Measurements from ENCODE around the gene MOV10.
A peak's percentile ranks its signal among the peaks of the same experiment; 100 is the strongest.
"Not testable (repeated sequence)": the region's sequence is repeated elsewhere in the genome, so short reads cannot be mapped to it uniquely, and the experiment has no call there.

The MOV10 gene

DNA sequence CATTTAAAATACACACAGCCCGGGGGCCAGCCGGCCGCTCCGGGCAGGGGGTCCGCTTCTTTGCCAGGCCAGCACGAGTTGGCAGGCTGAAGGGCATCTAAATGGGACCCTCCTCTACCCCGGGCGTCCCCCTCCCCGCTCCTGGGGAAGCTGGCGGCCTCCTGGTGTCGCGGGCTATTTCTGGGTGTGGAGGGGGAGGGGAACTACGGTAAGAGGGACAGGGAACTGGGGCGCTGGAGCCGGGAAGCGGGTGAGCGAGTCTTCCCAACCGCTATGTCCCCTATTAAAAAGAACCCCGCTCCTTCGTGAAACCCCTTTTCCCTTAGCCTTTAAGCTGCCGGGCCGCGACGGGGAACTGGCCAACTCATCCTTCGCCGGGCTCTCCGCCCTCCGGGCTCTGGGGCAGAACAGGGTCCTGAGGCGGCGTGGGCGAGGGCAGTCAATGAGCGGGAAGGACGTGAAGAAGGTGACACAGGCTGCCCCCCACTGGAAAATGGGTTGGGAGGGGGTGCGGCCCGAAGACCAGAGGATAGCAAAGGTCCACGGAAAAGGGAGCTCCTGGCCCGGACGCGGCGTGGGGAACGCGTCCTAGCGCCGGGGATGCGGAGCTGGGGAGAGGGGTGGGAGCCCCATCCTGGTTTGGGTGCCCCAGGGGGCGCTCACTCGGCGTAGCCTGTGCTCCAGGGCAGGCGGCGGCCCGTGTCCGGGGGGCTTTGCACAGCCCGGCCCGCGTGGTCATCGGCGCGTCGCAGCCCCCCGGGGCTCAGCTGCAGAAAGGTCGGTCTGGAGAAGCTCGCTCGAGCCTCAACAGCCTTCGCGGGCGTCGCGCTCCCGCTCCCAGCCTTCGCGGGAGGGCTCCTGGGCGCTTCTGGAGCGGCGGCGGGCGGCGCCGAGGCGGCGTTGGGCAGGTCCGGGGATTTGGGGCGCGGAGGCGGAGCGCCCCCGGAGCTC, 40.1 kb downstream of the MOV10 start:
- DNase-seq: no peak

DNA sequence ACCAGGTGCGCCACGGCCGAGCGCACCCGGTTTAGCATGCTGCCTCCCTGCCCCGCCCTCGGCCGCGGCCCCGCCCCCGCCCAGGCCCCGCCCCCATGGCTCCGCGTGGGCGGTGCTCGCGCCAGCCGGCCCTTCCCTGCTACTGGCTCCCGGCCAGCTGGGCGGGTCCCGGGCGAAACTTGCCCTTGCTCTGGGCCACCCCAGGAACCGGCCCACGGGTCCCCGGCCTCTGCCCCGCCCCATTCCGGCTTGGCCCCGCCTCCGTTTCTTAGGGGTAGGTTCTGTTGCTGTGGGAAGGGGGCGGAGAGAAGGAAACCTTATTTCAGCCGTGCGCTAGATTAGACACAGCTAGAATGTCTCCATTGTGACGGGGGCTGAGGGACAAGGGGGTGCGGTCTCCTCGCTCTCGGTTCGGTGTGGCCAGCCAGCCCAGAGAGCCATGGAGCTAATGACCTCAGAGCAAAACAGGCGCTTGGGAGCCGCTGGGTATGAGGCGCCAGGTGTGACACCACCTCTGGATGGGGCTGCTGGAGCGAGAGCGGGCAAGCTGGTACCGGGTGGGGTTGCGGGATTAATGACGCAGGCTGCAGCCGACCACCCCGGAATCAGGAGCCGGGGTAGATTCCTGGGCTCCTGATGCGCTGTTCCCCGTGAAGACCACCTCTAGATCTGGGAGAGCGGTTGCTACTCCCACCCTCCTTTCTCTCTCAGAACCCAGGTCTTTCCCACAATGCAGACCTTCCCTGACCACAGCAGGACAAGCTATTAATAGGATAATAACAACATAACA, 41.0 kb downstream of the MOV10 start, which contains the start of gene PPM1J:
PPM1J (minus strand) TSS at position 69 of the 790 bp plus-strand sequence; CDS start at position 38, 31 bp downstream.
- DNase-seq: peak; percentile 30

DNA sequence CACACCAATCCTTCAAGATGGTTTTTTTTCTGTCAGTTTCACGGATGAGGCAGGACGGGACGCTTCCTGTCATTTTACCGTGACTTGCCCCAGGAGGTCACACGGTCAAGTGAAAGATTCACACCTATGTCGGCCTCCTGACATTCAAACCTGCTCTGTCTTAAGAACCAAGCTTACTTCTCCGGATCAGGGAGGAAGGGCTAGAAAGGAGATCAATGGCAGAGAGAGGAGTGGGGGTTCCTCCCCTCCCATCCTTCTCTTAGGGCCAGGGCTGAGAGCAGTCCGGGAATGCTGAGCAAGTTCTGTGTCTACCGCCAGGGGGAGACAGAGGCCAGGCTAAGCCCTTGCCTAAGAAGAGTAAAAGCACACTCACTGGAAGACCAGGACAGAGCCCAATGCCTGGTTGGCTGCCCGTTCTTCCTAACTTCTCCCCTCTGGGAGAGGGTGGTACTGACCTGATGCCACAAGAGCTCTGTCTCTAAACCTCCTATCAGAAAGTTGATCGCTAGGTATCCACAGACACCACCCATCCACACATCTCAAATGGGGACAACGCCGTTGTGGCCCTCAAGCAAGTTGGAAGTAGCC, 41.8 kb downstream of the MOV10 start:
- DNase-seq: peak; percentile 38

DNA sequence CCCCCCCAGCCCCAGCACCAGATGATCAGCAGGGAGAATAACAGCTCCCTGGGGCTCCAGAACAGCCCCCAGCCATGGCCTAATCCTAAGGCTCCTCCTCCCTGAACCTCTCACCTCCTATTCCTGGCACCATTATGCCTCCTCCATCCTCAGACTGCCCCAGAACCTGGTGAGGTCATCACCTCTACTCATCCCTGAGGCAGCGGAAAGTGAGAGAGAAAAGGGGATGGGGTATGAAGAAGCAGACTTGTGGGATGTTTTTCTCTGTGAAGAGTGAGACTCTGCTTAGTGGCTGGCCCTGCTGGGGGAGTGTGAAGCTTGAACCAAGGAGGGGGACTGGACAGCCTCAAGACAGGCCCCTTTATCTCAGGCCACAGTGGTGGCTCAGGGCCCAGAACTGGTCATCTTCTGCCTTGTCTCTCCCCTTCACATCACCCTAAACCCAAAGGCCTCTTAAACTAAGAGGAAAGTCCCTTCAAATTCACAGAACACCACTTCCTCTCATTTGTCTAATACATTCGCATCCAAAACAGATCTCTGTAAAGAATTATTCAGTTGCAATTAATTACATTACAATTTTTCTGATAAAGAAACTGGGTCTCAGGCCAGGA, 42.9 kb downstream of the MOV10 start:
- no peak for DNase-seq

DNA sequence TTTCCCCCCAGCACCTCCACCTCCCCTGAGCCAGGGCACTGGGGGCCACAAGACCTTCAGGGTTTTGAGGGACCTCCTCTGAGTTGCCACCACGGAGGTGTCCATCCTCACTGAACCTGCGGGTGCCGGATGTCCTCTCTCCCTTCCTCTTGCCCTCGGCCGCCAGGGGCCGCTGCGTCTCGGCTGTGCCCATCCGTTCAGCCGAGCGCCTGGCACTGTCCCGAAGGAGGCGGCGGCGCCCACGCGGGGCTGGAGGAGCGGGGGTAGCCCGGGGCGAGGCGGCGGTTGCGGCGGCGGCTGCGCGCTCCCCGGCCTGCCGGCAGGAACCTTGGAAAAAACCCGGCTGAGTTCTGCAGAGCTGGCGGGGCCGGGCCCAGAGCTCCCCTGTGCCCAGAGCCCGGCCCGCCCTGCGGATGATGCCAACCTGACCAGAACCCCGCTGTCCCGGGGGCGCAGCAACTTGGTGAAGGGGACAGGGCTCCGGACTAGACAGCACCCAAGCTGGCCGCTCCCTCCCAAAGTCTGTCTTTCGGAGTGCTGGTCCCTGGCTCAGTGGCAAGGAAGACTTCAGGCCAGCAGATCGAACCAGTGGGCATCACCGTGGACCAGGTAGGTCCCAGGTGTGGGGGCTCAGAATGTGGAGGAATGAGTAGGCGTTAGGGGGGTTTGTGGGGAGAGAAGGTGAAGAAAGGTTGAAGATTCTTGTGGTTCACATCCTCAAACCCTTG, 44.4 kb downstream of the MOV10 start:
- DNase-seq: no peak

DNA sequence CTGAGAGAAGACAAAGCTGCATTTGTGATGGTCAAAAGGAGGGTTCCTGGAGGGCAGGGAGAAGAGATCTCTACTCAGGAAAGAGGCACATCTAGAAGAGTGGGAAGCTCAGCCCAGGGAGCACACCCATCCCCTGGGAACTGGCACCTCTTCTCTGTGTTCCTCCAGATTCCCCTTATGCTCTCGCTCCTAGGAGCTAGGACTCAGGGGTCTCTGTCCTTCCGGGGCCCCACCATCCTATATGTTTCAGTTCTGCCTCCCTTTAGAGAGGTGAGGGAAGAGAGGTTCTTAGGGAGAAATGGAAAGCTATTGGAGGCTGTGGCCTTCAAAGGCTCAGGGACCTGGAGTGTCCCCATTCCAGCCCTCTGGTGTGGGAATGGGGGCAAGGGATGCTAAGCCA, 45.2 kb downstream of the MOV10 start:
- no peak for DNase-seq

DNA sequence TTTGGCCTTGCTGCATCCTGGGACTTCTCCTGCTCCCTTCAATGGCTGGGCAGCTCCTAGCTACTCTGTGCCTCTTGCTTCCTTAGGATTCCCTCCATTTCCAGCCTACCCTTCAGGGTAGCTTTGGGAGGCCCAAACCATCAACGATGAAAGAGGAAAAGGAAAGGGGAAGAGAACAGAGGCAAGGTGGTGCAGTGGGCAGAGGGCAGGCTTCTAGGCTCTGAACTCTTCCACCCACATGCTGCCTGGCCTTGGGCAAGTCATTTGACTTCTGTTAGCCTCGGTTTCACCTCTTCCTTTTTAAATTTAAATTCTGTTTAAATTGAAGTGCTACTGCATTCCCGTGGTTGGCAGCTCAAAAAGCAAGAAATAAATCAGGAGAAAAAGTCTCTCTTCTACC, 46.3 kb downstream of the MOV10 start:
- no peak for DNase-seq

DNA sequence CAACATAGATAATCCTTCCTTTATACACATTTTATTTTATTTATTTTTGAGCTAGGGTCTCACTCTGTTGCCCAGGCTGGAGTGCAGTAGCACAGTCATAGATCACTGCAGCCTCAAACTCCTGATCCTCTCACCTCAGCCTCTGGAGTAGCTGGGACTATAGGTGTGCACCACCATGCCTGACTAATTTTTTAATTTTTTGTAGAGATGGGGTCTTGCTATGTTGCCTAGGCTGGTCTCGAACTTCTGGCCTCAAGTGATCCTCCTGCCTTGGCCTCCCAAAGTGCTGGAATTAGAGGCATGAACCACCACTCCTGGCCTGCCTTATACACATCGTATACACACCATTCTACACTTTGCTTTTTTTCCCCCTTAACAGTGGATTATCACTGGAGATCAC, 46.8 kb downstream of the MOV10 start:
- DNase-seq: not testable (repeated sequence)

DNA sequence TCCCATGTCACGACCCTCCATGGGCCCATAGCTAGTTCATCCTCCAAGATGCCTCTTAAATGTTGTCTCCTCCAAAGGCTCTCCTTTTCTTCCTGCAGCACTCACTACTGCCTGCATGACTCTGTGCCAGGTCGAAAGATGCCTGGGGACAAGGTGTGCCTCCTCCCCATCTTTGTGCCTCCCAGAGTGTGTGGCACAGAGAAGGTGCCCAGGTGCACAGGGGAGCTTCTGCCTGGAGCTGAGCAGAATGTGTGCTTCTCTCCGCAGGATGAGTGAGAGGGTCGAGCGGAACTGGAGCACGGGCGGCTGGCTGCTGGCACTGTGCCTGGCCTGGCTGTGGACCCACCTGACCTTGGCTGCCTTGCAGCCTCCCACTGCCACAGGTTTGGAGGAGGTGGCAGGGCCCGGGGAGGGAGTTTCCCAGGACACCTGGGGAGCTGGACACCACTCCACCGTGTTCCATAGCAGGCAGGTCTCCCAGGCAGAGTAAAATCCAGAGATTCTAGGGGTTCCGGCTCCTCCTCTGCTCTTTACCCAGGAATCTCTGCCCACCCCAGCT, 47.6 kb downstream of the MOV10 start:
- DNase-seq: no peak

DNA sequence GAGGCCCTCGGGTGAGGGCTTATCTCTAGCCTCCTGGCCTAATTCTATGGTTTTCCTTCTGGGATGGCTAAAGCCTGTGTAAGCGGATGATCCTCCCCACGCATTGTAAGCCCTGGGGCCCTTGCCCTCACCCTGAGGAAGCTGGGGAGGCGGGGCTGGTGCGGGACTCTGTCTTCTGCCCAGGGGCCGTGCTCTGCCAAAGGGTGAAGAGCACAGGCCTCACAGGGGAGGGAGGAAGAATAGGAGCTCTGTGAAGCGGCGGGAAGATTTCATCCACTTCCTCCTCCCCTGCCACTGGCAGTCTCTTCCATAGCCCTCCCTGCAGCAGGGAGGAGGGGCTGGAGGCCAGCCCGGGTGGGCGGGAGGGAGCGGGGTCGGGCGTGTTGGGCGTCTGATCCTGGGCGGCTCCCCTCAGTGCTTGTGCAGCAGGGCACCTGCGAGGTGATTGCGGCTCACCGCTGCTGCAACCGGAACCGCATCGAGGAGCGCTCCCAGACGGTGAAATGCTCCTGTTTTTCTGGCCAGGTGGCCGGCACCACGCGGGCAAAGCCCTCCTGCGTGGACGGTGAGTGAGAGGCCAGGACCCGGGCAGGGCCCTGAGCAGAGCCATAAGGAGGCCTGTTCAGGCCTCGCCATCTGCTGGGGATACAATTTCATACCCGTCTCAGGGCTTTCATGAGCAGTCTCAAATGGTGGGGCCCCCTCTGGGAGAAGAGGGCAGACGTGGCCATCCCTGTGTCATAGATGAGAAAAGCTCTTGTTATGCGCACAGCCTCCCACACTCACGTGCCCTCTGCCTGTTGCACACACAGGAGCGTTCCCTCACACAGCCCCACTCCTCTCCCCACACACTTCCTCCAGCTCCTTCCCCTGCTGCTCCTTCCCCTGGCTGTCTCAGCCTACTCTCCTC, 48.4 kb downstream of the MOV10 start:
- DNase-seq: no peak

DNA sequence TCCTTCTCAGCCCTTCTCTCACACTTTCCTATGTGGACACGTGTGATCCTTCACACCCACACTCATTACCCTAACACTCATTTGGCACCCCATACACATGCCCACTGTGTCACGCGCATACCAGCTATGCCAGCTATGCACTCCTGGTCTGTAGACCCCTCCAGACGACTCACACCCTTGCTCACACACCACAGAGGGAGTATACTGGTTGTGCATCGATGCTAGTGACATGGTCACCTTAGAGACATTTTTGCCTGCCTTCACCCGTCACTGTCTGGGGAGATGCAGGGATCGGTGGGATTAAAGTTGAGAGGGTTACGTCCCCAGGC, 49.0 kb downstream of the MOV10 start:
- no peak for DNase-seq

DNA sequence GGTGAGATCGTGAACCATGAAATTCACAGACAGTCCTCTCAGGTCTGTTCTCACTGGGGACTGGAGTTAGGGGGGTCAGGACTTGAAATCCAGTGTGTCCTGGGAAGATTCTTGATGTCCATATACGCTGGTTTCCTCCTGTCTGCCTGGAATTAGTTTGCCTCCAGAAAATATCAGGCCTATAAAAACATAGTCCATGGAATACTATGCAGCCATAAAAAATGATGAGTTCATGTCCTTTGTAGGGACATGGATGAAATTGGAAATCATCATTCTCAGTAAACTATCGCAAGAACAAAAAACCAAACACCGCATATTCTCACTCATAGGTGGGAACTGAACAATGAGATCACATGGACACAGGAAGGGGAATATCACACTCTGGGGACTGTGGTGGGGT, 49.8 kb downstream of the MOV10 start:
- DNase-seq: not testable (repeated sequence)

DNA sequence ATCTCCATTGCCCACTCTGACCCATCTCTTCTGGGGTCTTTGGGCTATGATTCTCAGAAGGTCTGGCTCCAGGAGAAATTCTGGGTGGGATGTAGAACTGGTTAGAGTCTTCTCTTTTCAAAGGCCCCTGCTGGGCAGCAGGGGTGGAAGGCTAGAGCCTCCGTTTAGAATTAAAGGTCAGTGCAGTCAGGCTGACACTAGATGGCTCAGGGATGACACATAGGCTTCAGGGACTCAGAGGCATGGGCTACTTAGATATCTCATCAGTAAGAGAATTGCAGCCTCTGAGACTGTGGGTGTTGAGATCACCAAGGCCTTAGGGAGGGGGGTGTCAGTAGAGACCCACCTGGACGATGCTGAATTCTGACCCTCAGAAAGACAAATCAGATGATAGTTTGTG, 53.3 kb downstream of the MOV10 start:
- DNase-seq: no peak

DNA sequence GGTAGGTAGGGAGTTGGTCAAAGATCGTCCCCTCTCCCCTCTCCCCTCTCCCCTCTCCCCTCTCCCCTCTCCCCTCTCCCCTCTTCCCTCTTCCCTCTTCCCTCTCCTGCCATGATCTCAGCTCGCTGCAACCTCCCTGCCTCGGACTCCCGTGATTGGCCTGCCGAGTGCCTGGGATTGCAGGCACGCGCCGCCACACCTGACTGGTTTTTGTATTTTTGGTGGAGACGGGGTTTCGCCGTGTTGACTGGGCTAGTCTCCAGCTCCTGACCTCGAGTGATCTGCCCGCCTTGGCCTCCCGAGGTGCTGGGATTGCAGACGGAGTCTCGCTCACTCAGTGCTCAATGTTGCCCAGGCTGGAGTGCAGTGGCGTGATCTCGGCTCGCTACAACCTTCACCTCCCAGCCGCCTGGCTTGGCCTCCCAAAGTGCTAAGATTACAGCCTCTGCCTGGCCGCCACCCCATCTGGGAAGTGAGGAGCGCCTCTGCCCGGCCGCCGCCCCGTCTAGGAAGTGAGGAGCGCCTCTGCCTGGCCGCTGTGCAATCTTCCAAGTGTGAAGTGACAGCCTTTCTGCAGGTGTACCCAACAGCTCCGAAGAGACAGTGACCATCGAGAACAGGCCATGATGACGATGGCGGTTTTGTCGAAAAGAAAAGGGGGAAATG, 54.0 kb downstream of the MOV10 start:
- not testable (repeated sequence) for DNase-seq

DNA sequence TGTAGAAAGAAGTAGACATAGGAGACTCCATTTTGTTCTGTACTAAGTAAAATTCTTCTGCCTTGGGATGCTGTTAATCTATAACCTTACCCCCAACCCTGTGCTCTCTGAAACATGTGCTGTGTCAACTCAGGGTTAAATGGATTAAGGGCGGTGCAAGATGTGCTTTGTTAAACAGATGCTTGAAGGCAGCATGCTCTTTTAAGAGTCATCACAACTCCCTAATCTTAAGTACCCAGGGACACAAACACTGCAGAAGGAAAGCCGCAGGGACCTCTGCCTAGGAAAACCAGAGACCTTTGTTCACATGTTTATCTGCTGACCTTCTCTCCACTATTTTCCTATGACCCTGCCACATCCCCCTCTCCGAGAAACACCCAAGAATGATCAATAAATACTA, 54.6 kb downstream of the MOV10 start:
- DNase-seq: not testable (repeated sequence)

DNA sequence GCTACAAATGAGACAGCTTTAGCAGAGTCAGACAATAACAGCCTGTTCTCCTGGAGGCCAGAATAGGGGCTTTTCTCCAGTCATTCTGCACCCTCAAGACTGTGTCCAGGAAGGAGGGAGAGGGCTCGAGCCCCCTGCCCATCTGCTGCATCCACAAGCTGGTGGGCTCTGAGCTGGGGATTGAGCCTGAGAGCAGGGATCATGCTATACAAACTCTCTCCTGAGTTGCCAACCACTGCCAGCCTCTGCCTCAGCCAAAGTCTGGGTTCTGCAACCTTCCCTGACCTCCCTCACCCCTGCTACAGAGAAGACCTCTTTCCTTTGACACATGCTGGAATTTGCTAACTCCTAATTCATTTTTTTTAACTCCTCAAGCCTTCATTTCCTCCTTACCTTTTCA, 55.5 kb downstream of the MOV10 start:
- no peak for DNase-seq

DNA sequence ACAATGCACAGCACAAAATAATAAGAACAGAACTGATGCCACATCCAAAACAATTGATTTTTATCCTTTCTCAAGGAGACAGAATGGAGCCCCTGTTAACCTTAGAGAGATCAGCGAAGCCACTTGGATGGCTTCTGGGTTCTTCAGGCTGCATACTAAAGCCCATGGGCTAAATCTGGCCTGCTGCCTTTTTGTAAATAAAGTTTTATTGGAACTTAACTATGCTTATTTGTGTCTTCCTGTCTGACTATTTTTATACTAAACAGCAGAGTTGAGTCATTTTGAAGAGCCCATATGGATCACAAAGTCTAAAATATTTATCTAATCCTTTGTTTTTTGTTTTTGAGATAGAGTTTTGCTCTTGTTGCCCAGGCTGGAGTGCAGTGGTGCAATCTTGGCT, 57.0 kb downstream of the MOV10 start:
- DNase-seq: no peak

DNA sequence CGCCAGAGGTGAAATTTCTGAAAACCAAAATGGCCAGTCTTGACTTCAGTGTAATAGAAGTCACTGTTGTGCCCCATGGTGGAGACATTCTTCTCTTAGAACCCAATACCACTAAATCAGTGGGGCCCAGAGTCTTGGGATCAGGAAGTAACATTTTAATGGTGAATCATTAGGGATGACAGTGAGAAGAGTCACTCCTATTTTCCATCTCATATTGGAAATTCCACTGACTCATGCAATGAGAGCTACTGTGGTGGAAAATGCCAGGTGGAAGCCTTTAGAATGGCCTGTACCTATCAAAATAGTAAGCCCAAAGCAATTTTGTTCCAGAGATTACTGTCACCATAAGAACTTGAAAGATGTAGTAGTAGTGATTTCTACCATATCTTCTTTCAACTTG, 61.3 kb downstream of the MOV10 start:
- DNase-seq: no peak

DNA sequence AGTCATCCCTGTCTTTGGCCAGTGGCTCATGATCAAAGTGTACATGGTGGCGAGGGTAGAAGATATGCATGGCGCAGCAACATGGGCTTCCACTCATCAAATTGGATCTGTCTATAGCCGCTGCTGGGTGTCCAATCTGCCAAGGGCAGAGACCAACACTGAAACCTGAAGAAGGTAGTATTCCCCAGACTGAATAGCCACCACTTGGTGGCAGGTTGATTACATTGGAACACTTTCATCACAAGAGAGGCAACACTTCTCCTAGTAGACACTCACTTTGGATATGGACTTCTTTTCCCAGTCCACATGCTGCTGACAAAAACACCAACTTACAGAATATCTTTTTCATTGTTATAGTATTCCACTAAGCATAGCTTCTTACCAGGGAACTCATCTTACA, 63.1 kb downstream of the MOV10 start:
- DNase-seq: no peak

Measured in NCI-H1417 treated with DMSO at 0.1 percent for 48 hours (cell line).